Vagina (tissue), 2 donors: Measurements from ENCODE around the gene DICER1.

Experiments used
- POLR2A ChIP-seq, 2 donors: fragments of 450-650 bp; IDR thresholded peaks; one replicate each; pipeline ENCODE4 v1.6.1; 2017; ENCODE audit warnings: antibody characterized with exemption in 2 of 2, mild to moderate bottlenecking in 2 of 2, moderate library complexity in 2 of 2
- TF ChIP-seq, protein P1 (sequence below), 3 experiments: fragments of 450-650 bp in 2 of 3; fragments of 200-600 bp in 1 of 3; sonication (generic) in 1 of 3; IDR thresholded peaks; one replicate each; pipeline ENCODE4 v1.5.1; 2017 to 2019; ENCODE audit warnings: antibody characterized with exemption in 3 of 3, mild to moderate bottlenecking in 2 of 3, moderate library complexity in 2 of 3

DNA sequence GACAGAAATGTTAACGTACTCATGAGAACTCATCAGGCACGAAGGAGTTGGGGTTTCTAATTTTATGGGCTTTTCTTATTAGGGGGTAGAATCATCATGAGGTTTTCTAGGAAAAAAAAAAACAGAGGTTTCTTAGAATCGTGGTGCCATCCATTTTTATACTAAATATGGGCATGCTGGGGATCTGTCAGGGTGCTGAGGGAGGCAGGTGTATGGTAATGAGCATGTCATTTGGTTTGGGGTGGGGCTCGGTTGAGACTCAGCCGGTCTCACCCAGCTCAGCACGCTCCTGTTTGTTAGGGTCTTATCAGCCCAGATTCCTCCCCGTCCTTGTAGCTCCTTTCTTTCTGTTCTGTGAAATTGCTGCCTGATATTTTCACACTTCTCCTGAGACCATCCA, 98.2 kb downstream of the DICER1 start:
- TF ChIP-seq, protein P1, sequence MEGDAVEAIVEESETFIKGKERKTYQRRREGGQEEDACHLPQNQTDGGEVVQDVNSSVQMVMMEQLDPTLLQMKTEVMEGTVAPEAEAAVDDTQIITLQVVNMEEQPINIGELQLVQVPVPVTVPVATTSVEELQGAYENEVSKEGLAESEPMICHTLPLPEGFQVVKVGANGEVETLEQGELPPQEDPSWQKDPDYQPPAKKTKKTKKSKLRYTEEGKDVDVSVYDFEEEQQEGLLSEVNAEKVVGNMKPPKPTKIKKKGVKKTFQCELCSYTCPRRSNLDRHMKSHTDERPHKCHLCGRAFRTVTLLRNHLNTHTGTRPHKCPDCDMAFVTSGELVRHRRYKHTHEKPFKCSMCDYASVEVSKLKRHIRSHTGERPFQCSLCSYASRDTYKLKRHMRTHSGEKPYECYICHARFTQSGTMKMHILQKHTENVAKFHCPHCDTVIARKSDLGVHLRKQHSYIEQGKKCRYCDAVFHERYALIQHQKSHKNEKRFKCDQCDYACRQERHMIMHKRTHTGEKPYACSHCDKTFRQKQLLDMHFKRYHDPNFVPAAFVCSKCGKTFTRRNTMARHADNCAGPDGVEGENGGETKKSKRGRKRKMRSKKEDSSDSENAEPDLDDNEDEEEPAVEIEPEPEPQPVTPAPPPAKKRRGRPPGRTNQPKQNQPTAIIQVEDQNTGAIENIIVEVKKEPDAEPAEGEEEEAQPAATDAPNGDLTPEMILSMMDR (IDR thresholded peaks at IDR 0.05): no peak
- TF ChIP-seq POLR2A (IDR thresholded peaks at IDR 0.05): no peak
